Epidermal melanocyte (primary cell): ENCODE data around the gene GPR155.
A peak's percentile ranks its signal among the peaks of the same experiment; 100 is the strongest.

Experiments used
- DNase-seq: peaks from one replicate; pipeline ENCODE4 v3.0.0; 2011; ENCODE audit warnings: low spot score; ENCODE audit not compliant: insufficient read length

GPR155 gene, protein sequence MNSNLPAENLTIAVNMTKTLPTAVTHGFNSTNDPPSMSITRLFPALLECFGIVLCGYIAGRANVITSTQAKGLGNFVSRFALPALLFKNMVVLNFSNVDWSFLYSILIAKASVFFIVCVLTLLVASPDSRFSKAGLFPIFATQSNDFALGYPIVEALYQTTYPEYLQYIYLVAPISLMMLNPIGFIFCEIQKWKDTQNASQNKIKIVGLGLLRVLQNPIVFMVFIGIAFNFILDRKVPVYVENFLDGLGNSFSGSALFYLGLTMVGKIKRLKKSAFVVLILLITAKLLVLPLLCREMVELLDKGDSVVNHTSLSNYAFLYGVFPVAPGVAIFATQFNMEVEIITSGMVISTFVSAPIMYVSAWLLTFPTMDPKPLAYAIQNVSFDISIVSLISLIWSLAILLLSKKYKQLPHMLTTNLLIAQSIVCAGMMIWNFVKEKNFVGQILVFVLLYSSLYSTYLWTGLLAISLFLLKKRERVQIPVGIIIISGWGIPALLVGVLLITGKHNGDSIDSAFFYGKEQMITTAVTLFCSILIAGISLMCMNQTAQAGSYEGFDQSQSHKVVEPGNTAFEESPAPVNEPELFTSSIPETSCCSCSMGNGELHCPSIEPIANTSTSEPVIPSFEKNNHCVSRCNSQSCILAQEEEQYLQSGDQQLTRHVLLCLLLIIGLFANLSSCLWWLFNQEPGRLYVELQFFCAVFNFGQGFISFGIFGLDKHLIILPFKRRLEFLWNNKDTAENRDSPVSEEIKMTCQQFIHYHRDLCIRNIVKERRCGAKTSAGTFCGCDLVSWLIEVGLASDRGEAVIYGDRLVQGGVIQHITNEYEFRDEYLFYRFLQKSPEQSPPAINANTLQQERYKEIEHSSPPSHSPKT

DNA sequence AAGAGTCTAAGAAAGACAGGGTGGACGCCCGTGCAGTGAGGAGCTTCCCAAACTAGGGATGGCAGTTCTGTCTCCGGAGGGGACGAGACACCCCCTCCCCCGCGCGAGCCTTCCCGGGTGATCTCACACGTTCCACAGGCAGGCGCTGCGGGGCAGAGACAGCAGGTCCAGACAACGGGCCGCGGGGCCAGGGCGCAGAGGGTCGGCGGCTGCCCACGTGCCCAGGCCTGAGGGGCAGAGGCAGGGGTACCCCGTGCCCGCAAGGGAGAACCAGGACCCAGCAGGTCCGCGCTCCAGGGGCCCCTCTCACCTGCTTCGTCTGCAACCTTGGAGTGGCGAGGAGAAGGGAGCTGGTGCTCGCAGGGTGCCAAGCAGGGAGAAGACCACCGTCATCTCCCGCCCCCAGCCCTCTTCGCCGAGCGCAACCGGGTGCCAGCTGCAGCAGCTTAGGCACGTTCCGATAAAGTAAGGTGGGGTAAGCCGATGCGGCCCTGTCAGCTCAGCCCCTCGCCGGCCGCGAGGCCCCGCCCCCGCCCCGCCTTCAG, at the start of gene GPR155:
GPR155 (minus strand) TSS at position 467 of the 545 bp plus-strand sequence. CDS start 5,073 bp downstream, outside the sequence.
- DNase-seq: peak; percentile 19

DNA sequence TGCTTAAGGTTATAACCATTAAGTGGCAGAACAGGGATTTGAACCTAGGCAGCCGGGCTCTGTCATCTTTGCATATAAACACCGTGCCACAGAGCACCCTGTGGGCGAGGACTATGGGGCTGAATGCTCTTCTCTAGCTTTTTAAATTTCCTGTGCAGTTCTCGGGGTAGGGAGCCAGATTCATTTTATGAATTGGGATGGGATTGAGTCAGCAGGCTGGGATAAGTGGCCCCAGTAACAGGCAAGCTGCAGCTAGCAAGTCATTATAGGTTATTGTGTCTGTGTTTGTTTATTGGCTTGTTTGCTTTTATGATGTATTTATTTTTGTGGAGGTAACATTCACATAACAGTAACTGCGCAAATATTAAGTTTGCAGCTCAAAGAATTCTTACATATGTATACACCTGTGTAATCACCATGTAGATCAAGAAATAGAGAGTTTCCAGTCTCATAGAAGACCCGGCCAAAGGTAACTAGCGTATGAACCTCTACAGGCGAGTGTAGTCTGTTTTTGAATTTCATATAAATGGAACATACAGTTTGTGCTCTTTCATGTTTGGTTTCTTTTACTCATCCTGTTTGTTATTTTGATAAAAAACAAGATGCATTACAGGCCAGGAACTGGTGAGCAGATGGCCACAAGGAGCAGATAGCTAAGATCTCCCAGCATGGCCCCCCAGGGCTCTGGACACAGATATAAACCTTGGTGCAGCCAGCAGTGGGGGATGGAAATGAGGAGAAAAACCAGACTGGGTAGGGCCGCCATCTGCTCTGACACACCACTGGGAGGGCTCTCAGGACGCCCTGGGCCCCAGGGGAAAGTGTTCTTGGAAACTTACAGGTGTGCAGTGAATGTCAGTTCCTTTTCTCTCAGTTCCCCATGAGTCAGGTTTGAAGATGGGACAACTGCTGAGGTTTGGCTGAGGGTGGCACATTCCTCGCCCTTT, 49.2 kb upstream of the GPR155 start:
- DNase-seq: no peak

DNA sequence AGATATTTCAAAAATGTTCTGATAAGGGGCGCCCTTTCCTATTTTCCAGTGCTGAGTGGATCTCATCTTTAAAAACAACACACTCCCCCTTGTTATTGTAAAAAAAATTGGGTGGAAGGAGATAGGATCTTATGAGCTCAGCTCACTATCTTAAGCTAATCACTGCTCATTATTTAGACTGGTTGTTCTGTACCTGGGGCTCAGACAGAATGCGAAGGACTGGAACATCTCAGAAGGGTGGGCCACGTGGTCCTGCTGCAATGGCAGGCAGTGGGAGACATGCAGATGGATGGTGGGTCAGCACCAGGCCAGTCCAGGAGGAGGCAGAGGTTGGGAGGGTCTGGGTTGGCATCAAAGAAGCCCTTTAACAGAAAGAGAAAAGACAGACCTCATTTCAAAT, 48.3 kb upstream of the GPR155 start:
- DNase-seq: no peak

- DNase-seq: no peak
Observed at GRCh38 chr2:174529916-174530315, 43.1 kb upstream of the GPR155 start.

DNA sequence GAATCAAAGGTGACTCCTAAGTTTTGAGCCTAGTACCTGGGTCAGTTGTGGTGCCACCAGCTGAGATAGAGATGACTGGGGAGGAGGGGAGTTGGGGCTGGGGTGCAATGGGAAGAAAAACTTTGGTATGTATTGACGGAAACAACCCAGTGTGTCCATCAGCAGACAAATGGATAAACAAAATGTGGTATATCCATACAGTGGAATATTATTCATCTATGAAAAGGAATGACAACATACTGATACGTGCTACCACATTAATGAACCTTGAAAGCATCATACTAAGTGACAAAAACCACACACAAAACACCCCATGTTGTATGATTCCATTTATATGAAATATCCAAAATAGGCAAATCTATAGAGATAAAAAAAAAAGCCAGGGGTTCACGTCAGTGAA, 41.1 kb upstream of the GPR155 start:
- DNase-seq: no peak

- no peak for DNase-seq
Observed at GRCh38 chr2:174527101-174527721, 40.4 kb upstream of the GPR155 start.

GRCh38 chr2:174524527-174524926, 37.7 kb upstream of the GPR155 start:
- no peak for DNase-seq

GRCh38 chr2:174522553-174522952, 35.7 kb upstream of the GPR155 start:
- no peak for DNase-seq

DNA sequence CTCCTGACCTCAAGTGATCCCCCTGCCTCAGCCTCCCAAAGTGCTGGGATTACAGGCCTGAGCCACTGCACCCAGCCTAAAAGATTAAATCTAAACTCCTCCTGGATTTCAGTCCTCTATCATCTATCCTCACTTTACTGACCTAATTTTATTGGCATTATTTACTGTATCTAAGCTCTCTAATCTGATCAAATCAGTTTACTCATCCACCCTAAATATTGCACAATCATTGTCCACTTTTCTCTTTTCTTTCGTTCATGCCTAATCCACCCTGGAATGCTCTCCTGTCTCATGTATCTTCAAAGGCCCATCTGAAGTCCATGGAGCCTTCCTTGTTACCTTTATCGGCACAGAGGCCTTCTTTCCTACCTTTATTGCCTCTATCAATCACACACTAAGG, 31.6 kb upstream of the GPR155 start:
- DNase-seq: no peak

GRCh38 chr2:174516501-174517378, 29.9 kb upstream of the GPR155 start:
- no peak for DNase-seq

- DNase-seq: no peak
Observed at GRCh38 chr2:174512345-174512744, 25.5 kb upstream of the GPR155 start.

DNA sequence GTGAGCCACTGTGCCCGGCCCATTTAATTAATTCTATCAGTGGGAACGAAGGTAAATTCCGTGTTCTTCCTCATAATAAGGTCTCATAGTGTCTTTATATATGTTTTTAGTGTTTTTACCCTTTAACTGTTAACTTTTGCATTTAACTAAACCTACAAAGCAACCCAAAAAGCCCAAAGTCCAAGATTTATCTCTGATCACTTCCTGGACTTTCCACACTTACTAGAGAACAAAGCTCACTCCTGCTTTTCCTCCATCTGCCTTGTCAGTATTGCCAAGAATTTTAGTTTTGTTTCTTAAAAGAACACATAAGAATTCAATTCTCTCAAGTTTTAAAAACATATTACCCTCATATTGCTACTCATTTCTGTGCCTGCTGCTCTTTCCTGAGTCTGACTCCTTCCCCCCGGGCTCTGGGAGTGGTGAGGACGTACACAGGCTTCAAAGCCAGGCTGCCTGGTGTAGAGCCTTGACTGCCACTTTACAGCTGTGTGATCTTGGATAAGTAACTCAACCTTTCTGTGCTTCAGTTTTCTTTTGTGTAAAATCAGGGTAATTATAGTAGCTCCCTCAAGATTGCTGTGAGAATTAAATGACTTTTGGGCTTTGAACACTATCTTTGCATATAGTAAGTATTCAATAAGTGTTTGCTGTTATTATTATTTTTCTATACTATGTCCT, 24.9 kb upstream of the GPR155 start:
- no peak for DNase-seq

- DNase-seq: no peak
Observed at GRCh38 chr2:174510583-174511189, 23.9 kb upstream of the GPR155 start.

GRCh38 chr2:174503161-174503809, 16.5 kb upstream of the GPR155 start:
- DNase-seq: no peak

- DNase-seq: no peak
Observed at GRCh38 chr2:174499371-174499770, 12.5 kb upstream of the GPR155 start.

- no peak for DNase-seq
Observed at GRCh38 chr2:174495365-174496012, 8.7 kb upstream of the GPR155 start.

DNA sequence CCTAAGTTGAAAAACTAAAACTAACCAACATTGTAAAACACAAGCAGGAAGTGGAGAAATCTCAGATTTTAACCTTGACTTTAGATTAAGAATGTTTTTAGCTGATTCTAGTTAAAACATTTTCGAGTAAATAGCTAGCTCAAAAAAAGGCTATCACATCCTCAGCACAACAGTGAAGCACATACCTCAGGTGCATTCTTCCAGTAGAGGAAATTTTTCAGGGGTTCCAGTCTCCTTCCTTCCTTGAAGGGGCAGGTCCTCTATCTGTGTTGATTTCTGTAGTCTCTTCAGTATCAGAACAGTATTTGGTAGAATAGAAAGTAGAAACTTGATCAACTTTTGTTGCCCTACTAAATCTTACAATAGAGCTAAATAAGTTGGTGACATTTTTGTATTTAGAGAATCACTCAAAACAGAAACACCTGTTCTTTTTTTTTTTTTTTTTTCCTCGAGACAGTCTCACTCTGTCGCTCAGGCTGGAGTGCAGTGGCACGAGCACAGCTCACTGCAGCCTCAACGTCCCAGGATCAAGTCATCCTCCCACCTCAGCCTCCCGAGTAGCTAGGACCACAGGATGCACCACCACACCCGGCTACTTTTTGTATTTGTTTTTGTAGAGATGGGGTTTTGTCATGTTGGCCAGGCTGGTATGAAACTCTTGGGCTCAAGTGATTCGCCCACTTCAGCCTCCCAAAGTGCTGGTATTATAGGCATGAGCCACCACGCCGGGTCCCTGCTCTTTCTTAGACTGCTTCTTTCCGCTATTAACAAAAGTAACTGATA, 6.9 kb upstream of the GPR155 start:
- no peak for DNase-seq
